EH (cell line): ENCODE data around the gene PKD1L1.

ENCODE experiments used
- DNase-seq: peaks from one replicate; pipeline ENCODE4 v3.0.0-alpha.2; 2015; ENCODE audit warnings: low read depth

The PKD1L1 gene

GRCh38 chr7:47735431-47736345, 212.6 kb downstream of the PKD1L1 start:
- no peak for DNase-seq

GRCh38 chr7:47734949-47735291, 213.3 kb downstream of the PKD1L1 start:
- DNase-seq = no peak

GRCh38 chr7:47734287-47734948, 213.8 kb downstream of the PKD1L1 start:
- no peak for DNase-seq

- no peak for DNase-seq
Observed at GRCh38 chr7:47730142-47730541, 218.1 kb downstream of the PKD1L1 start.

GRCh38 chr7:47726047-47726726, 222.1 kb downstream of the PKD1L1 start:
- DNase-seq = no peak

- DNase-seq = no peak
Observed at GRCh38 chr7:47725031-47725780, 223.1 kb downstream of the PKD1L1 start.
